ENCODE results near the gene RELT. TPM values are rescaled to one million over a fixed set of nuclear protein-coding genes. Genes with fewer than 3 reads are reported as not detected.

The RELT gene
- total and polyA plus RNA-seq, 9 of the 15 experiments (the other 6 are each of a cell fraction or from before 2014, with no cell fraction given) = 1.1 to 20.2 (median 7.4) TPM

DNA sequence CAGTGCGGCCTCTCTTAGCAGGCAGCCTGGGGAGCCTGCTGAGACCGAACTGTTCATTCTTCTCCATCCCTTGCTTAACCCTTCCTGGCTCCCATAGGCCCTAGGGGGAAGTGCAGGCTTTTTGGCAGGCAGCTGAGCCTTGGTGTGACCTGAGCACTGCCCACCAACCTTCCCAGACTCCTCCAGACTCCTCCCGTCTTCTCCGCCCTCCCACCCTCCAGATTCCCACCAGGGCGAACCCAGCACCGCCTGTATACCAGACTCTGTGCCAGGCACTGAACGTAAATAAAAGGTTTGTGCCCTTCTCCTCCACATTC is 7.9 kb downstream of the RELT start:
- Histone ChIP-seq H2AFZ (ENCODE audit: low read depth, low read length) (no peak overlapping the region), H3K27ac (ENCODE audit: extremely low read depth, low read depth, low read length) (no peak overlapping the region), H3K9me1 (ENCODE audit: control insufficient read depth, insufficient read depth, low read length) (peaks cover 26% of the 10 kb centered on the region), H3K4me3 (no peak overlapping the region), H3K79me2 (ENCODE audit: control insufficient read depth, insufficient read depth, low read length) (peaks cover 92% of the 10 kb centered on the region), H3K9ac (ENCODE audit: insufficient read depth in 1 of 2, low read depth in 2 of 2, low read length in 2 of 2) (peak overlapping the region in 1 of 2 experiments; percentile 74; a peak in 2 of 4 replicates), H3K36me3 (ENCODE audit: control insufficient read depth, insufficient read depth, low read length) (peaks cover 32% of the 10 kb centered on the region; the same call in 2 of the 3 replicates), H3K27me3 (ENCODE audit: control insufficient read depth in 2 of 2, insufficient read depth in 2 of 2, low read length in 2 of 2) (no peaks in the 10 kb centered on the region), H4K20me1 (replicated peaks; ENCODE audit: control insufficient read depth, insufficient read depth, low read length) (peaks cover 61% of the 10 kb centered on the region), H3K4me2 (ENCODE audit: insufficient read depth, low read length) (no peak overlapping the region), H3K9me3 (replicated peaks; ENCODE audit: control insufficient read depth, insufficient read depth, low read depth, low read length) (no peaks in the 10 kb centered on the region), H3K4me1 (replicated peaks in 1 of 2; ENCODE audit: control insufficient read depth in 2 of 2, insufficient read depth in 2 of 2, low read length in 2 of 2) (peaks cover 47 to 98% of the 10 kb centered on the region in 2 experiments)
- BruUV-seq (replicated peaks) = no TSS peak
- FAIRE-seq (no peak), ATAC-seq (no peak), DNase-seq (ENCODE audit: extremely low read depth in 1 of 4, low spot score in 3 of 4) (no peak)
- in situ Hi-C loops (cut with MboI) = no loop called here
- POLR2A ChIA-PET = interaction anchor here (0.6 to 0.9 kb wide), 3 partner anchors 10 to 1511 kb away, joined by 3 to 4 read pairs (median 4); no protein-coding TSS in a partner anchor
- TF ChIP-seq SMAD4 (CRISPR knock-in tag; conservative IDR thresholded peaks at IDR 0.05) (no peak), BCOR (IDR thresholded peaks at IDR 0.05) (0 out of 2 replicates have a peak, but pooled peaks have one; percentile 9)
- intact Hi-C loops (cut with micrococcal nuclease) = no loop called here
- CTCF ChIA-PET (ENCODE audit: low intra/inter-chr PET ratio) = no interaction called here
- 98% methylated on average over 7 of the region's 7 CpGs for WGBS (ENCODE audit: insufficient coverage, low coverage, missing lambda C conversion rate)

GRCh38 chr11:73384531-73384871 is 8.3 kb downstream of the RELT start:
- no peaks in the 10 kb centered on the region for H3K27me3 ChIP-seq (ENCODE audit: control insufficient read depth in 2 of 2, insufficient read depth in 2 of 2, low read length in 2 of 2)
- no TSS peak for BruUV-seq (replicated peaks)
- no peaks in the 10 kb centered on the region for H3K9me3 ChIP-seq (replicated peaks; ENCODE audit: control insufficient read depth, insufficient read depth, low read depth, low read length)
- TF ChIP-seq SMAD2 (IDR thresholded peaks at IDR 0.05; ENCODE audit: low read depth, low read length) (no peak), EGR1 (conservative IDR thresholded peaks at IDR 0.05) (no peak), KAT2B (IDR thresholded peaks at IDR 0.05; ENCODE audit: low read depth, low read length) (no peak), FOXA1 (IDR thresholded peaks at IDR 0.05; ENCODE audit: borderline replicate concordance) (no peak), ZNF780A (CRISPR knock-in tag; IDR thresholded peaks at IDR 0.05) (no peak), ZNF699 (CRISPR knock-in tag; IDR thresholded peaks at IDR 0.05; ENCODE audit: insufficient replicate concordance) (no peak), RUNX1 (IDR thresholded peaks at IDR 0.05; ENCODE audit: low read depth) (no peak), PTBP1 (IDR thresholded peaks at IDR 0.05; ENCODE audit: low read depth, low read length) (no peak), YY1 (IDR thresholded peaks at IDR 0.05; ENCODE audit: borderline replicate concordance in 1 of 3, control insufficient read depth in 1 of 3, extremely low read depth in 1 of 3, insufficient read depth in 3 of 3, insufficient read length in 1 of 3, insufficient replicate concordance in 2 of 3, low read depth in 1 of 3, low read length in 2 of 3) (no peak), RFX7 (CRISPR knock-in tag; IDR thresholded peaks at IDR 0.05) (no peak)
- TF ChIP-seq, protein P1, sequence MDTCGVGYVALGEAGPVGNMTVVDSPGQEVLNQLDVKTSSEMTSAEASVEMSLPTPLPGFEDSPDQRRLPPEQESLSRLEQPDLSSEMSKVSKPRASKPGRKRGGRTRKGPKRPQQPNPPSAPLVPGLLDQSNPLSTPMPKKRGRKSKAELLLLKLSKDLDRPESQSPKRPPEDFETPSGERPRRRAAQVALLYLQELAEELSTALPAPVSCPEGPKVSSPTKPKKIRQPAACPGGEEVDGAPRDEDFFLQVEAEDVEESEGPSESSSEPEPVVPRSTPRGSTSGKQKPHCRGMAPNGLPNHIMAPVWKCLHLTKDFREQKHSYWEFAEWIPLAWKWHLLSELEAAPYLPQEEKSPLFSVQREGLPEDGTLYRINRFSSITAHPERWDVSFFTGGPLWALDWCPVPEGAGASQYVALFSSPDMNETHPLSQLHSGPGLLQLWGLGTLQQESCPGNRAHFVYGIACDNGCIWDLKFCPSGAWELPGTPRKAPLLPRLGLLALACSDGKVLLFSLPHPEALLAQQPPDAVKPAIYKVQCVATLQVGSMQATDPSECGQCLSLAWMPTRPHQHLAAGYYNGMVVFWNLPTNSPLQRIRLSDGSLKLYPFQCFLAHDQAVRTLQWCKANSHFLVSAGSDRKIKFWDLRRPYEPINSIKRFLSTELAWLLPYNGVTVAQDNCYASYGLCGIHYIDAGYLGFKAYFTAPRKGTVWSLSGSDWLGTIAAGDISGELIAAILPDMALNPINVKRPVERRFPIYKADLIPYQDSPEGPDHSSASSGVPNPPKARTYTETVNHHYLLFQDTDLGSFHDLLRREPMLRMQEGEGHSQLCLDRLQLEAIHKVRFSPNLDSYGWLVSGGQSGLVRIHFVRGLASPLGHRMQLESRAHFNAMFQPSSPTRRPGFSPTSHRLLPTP (IDR thresholded peaks at IDR 0.05; ENCODE audit: borderline replicate concordance, extremely low read depth, insufficient read length) = no peak
- no peak overlapping the region for H3K4me3 ChIP-seq
- H4K20me1 ChIP-seq (replicated peaks; ENCODE audit: control insufficient read depth, insufficient read depth, low read length) = peaks cover 56% of the 10 kb centered on the region
- H3K4me1 ChIP-seq (replicated peaks in 1 of 2; ENCODE audit: control insufficient read depth in 2 of 2, insufficient read depth in 2 of 2, low read length in 2 of 2) = peaks cover 43 to 96% of the 10 kb centered on the region in 2 experiments
- H3K36me3 ChIP-seq (ENCODE audit: control insufficient read depth, insufficient read depth, low read length) = peaks cover 36% of the 10 kb centered on the region; the same call in 2 of the 3 replicates
- in situ Hi-C loops (cut with MboI) = no loop called here
- intact Hi-C loops (cut with micrococcal nuclease) = no loop called here
- FAIRE-seq (no peak), ATAC-seq (no peak), DNase-seq (ENCODE audit: extremely low read depth in 1 of 4, low spot score in 3 of 4) (no peak)
- H3K4me2 ChIP-seq (ENCODE audit: insufficient read depth, low read length) = no peak overlapping the region
- CTCF ChIA-PET (ENCODE audit: low intra/inter-chr PET ratio) = no interaction called here
- POLR2A ChIA-PET = interaction anchor here (0.5 to 1.7 kb wide), 6 partner anchors 8 to 1086 kb away, joined by 3 to 8 read pairs (median 4); partner anchors contain the start of gene RELT
- peaks cover 27% of the 10 kb centered on the region for H3K9me1 ChIP-seq (ENCODE audit: control insufficient read depth, insufficient read depth, low read length)
- peaks cover 88% of the 10 kb centered on the region for H3K79me2 ChIP-seq (ENCODE audit: control insufficient read depth, insufficient read depth, low read length)
- H3K9ac ChIP-seq (ENCODE audit: insufficient read depth in 1 of 2, low read depth in 2 of 2, low read length in 2 of 2) = peak overlapping the region; percentile 32 to 80; a peak in 3 of 4 replicates
- peak overlapping the region; percentile 35; the same call in 1 of the 3 replicates for H3K27ac ChIP-seq (ENCODE audit: extremely low read depth, low read depth, low read length)
- 95% methylated on average over 3 of the region's 4 CpGs for WGBS (ENCODE audit: insufficient coverage, low coverage, missing lambda C conversion rate)
- no peak overlapping the region for H2AFZ ChIP-seq (ENCODE audit: low read depth, low read length)

All from K562 (cell line).